Activated CD8-positive, alpha-beta memory T cell treated with anti-CD3 and anti-CD28 coated beads, Interleukin-2, amount 50 U/mL, for 24 hours (primary cell): ENCODE measurements around the gene DPRX.

Experiments used
- DNase-seq: peaks from one replicate; pipeline ENCODE4 v3.0.0-alpha.2; 2020; ENCODE audit errors: extremely low read depth

Gene DPRX, protein sequence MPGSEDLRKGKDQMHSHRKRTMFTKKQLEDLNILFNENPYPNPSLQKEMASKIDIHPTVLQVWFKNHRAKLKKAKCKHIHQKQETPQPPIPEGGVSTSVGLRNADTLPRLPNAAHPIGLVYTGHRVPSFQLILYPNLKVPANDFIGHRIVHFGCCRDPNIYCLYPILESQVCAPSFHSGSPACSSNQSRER

GRCh38 chr19:53631949-53632407 is at the start of gene DPRX:
Gene DPRX (plus strand): TSS chr19:53631999. CDS start chr19:53632107, 108 bp downstream.
- DNase-seq: no peak

GRCh38 chr19:53583181-53583580 is 48.6 kb upstream of the DPRX start:
- DNase-seq: no peak

DNA sequence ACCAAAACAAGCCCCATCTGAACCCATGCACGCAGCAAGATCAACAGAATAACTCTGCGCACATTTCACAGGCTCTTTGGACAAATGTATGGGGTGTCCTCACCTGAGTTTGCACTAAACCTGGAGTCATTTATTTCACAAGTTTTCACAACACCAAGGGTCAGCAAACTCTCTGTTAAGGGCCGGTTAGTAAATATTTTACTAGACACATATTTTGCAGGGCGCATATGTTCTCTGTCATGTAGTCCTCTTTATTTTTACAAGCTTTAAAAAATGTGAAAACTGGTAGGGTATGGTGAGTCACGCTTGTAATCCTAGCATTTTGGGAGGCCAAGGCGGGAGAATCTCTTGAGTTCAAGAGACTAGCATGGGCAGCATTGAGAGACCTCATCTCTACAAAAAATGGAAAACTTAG is 45.5 kb upstream of the DPRX start:
- no peak for DNase-seq

- DNase-seq: no peak
Observed at GRCh38 chr19:53594811-53595509, 36.8 kb upstream of the DPRX start.

GRCh38 chr19:53595510-53595867 is 36.3 kb upstream of the DPRX start:
- DNase-seq: no peak

GRCh38 chr19:53596056-53596455 is 35.7 kb upstream of the DPRX start:
- DNase-seq: no peak

DNA sequence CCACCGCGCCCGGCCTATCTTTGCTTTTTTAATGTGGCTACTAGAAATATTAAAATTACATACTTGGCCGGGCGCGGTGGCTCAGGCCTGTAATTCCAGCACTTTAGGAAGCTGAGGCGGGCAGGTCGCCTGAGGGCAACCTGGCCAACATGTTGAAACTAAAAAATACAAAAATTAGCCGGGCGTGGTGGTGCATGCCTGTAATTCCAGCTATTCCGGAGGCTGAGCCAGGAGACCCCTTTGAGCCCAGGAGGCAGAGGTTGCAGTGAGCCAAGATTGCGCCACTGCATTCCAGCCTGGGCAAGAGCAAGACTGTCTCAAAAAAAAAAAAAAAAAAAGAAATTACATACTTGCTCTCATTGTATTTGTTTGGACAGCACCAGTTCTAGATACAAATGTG is 34.8 kb upstream of the DPRX start:
- DNase-seq: no peak

DNA sequence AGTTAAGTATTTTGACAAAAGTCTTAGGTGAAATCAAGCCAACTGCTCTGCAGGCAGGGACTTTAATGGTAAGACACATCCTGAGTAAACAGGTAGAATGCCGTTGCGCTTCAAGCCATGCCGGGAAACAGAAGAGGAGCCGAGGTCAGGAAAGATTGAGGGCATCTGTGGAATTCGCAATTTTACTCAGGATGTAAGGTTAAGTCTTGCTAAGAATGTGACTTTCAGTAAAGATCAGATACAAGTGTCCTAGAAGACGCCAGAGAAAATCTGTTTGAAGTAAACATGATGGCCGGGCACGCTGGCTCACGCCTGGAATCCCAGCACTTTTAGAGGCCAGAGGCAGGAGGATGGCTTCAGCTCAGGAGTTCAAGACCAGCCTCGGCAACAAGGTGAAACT is 33.4 kb upstream of the DPRX start:
- DNase-seq: no peak

DNA sequence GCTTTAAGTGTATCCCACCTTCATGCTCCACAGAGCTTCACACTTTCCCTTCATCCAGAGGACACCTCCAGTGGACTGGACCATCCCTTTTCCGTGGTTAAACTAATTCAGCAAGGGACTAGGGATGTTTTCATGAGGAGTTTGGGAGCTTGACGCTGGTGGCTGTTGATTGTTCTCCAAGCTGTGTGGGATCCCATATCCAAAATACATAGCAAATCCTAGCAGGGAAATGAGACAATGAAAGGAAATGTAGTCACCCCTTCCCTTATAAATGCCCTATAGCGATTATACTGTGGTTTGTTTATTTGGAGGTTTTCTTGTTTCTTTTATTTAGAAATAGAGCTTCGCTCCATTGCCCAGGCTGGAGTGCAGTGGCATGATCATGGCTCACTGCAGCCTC is 31.6 kb upstream of the DPRX start:
- DNase-seq: no peak

- no peak for DNase-seq
Observed at GRCh38 chr19:53606031-53606430, 25.8 kb upstream of the DPRX start.

- no peak for DNase-seq
Observed at GRCh38 chr19:53608381-53608780, 23.4 kb upstream of the DPRX start.

DNA sequence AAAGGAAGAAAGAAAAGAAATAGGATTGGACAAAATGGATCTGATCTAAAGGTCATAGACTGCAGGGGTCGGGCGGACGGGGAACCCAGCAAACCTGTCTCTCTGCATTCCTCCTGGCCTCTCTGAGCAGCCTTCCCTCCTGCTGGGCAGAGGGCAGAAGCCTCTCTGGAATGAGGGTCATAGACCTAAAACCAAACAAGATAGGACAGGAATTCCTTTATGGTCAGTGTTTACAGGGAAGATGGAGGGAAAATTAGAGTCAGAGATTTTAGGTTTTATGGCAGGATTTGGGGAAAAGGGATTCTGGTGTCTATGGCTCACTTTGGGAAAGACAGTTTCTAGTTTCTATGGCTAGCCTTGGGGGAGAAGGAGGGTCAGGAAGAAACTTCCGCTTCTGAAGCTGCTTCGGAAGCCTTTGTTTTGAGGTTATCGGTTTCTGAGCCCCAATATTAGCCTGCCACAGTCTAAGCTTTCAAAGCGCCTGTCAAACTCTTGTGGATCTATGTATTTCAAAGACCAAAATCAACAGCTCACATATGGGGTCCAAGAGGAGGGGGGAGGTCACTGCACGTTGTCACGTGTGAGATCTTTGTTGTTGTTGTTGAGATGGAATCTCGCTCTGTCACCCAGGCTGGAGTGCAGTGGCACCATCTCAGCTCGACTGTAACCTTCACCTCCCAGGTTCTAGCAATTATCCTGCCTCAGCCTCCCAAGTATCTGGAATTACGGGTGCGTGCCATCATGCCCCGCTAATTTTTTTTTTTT is 18.9 kb upstream of the DPRX start:
- DNase-seq: no peak

DNA sequence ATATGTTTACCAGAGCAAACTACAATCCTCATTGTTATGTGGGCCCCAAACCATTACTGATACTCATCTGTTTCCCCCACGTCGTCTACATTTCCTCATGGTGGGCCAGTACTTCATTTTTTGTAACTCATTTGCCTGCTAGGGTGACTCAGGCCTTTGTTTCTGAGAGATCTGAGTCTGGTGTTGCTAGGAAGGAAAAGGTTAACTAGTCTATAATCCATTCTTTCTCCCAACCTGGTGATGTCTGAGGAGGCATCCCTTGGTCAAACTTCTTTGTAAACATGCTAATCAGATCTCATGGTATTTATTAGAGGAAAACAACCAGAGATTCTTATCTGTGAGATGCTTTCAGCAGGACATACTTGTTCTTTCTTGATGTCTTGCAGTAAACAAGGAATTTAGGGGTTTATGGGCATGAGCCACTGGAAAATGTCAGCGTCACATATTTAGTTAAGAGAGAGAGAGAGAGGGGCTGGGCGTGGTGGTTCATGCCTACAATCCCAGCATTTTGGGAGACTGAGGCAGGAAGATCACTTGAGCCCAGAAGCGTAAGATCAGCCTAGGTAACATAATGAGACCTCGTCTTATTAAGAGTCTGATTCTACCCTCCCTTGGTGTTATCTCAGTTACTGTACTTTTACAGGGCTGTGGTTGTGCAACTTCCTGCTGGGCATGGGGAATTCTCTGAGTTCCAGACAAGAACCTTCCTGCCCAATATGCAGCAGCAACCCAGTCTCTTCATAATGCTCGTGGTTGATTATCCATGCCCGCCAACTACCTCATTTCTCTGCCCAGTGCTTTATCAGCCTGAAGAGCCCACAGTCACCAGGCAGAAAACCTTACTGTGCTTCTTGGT is 9.7 kb upstream of the DPRX start:
- DNase-seq: no peak

GRCh38 chr19:53624771-53625545 is 6.8 kb upstream of the DPRX start:
- no peak for DNase-seq

DNA sequence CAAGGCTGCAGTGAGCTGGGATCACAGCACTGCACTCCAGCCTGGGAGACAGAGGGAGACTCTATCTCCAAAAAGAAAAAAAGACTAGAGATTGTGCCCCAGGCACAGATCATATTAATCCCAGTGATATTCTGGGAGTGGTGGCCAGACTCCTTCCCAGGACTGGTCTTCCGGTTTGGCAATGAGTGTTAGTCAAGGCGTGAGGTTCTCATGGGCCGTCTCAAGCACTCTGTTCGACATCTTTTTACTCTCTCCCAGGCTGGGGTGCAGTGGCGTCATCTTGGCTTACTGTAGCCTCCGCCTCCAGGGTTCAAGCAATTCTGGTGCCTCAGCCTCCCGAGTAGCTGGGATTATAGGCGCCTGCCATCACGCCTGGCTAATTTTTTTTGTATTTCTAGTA is 5.3 kb upstream of the DPRX start:
- DNase-seq: no peak

- no peak for DNase-seq
Observed at GRCh38 chr19:53626976-53627375, 4.8 kb upstream of the DPRX start.

DNA sequence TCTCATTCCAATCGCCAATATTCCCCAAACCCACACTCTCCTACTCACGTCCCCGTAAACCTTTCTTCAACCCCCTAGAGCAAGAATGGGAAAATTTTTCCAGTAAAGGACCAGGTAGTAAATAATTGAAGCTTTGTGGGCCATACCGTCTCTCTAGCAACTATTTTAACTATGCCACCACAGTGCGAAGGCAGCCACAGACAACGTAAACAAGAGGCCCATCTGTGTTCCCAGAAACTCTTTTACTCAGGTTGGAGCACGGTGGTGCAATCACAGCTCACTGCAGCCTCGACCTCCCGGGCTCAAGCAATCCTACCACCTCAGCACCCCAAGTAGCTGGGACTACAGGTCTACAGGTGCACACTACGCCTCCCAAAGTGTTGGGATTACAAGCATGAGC is 3.0 kb downstream of the DPRX start:
- no peak for DNase-seq

DNA sequence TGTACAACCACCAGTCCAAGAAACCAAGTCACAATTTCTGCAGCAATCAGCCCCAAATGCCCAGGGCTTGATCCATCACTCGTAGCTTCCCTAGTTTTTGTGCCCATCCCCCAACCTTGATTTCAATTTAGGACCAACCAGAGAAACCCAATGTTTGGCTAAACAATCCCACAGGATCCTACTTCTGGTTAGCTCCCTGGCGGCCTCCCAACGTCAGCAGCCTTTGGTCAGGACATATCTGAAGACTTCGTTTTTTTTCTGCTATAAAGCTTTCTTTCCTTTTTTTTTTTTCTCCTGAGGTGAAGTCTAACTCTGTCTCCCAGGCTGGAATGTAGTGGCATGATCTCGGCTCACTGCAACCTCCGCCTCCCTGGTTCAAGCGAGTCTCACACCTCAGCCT is 7.7 kb downstream of the DPRX start:
- no peak for DNase-seq

- no peak for DNase-seq
Observed at GRCh38 chr19:53642381-53643099, 10.7 kb downstream of the DPRX start.

GRCh38 chr19:53644061-53644816 is 12.4 kb downstream of the DPRX start:
- DNase-seq: no peak
